HG03457 (cell line): ENCODE measurements around the gene FBXO42.

ENCODE experiments used
- ATAC-seq: cut with Tn5 transposase; IDR thresholded peaks from one replicate; pipeline ENCODE4 v1.9.1; 2021; ENCODE audit warnings: moderate number of reproducible peaks; ENCODE audit not compliant: unreplicated experiment

Gene FBXO42

GRCh38 chr1:16206547-16207317 is 145.5 kb downstream of the FBXO42 start:
- peak; percentile 44 for ATAC-seq

GRCh38 chr1:16205891-16206546 is 146.3 kb downstream of the FBXO42 start:
- no peak for ATAC-seq

GRCh38 chr1:16205334-16205671 is 147.0 kb downstream of the FBXO42 start:
- ATAC-seq: no peak

- ATAC-seq: no peak
Measured at GRCh38 chr1:16204634-16205333, 147.5 kb downstream of the FBXO42 start.

DNA sequence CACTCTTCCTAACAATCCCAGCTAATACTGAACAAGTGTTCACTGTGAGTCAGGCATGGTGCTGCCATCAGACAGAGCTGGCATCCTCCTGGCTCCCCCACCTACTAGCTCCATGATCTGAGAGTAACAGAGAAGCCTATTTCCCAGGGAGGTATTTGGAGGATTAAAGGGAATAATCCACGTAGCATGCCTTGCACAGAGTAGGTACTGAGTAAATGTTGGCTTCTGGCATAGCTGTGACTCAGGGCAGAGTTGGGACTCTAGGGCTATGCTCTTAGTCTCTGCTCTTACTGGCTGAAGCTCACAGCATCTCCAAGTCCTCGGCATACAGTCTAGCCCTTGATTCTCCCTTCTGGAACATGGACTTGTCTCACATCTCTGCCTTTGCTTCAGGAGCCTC is 148.1 kb downstream of the FBXO42 start:
- ATAC-seq: no peak

GRCh38 chr1:16203550-16203949 is 148.7 kb downstream of the FBXO42 start:
- no peak for ATAC-seq

GRCh38 chr1:16202281-16203210 is 149.7 kb downstream of the FBXO42 start:
- no peak for ATAC-seq

DNA sequence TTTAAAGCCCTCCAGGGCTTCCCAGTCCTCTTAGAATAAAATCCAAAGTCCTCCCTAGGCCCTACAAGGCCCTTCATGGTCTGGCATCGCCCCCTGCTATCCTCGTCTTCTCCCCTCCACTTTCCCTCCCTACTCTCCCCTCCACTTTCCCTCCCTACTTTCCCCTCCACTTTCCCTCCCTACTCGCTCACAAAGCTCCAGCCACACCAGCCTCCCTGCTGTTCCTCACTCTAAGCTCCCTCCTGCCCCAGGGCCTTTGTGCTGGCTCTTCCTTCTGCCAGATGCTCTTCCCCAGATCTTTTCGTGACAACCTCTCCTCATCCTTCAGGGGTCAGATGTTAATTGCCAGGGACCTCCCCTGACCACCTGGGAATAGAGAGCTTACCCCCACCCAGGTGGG is 152.6 kb downstream of the FBXO42 start:
- no peak for ATAC-seq

DNA sequence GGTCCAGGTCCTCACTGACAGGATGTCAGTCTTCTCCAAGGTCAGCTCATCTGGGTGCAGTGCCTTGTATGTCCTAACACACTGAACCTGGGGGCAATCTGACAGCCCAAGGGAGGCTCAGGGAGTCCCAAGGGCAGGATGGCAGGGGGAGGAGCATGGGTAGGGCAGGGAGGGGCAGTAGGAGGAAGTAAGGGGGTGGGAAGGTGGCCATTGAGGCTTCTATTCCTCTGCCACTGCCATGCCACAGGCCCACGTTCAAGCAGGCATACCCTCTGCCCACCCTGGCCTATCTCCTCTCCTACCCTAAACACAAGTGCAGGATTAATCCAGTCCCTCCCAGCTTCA is 153.2 kb downstream of the FBXO42 start:
- ATAC-seq: no peak

DNA sequence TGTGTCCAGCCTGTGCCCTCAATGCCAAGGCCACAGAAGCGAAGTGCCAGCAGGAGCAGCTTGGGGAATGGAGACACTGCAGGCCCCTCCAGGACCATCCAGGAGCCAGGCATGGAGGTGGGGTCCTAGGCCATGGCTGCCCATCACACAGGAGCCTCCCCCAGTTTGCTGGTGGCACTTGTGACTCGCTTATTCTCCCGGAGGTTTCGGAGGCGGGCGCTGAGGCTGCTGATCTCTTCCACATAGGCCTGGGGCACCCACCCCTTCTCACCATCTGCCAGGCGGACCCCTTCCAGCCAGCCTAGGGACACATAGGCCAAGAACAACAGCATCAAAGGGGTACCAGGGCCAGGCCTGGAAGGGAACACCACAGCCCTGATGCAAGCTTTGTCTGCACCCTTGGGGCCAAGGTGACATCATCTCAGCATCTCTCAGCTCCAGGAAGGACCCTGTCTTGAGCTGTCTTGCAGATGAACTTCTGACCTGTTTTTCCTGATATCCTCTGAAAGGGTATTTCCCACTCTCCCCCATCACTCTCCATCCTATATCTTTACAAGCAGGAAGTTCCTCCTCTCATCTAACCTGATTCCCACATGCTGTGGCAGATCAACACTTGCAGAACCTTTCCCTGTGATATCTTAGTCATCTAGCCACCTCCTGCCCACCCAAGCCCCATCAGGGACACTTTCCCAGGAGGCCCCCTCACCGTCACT is 153.7 kb downstream of the FBXO42 start:
- no peak for ATAC-seq

DNA sequence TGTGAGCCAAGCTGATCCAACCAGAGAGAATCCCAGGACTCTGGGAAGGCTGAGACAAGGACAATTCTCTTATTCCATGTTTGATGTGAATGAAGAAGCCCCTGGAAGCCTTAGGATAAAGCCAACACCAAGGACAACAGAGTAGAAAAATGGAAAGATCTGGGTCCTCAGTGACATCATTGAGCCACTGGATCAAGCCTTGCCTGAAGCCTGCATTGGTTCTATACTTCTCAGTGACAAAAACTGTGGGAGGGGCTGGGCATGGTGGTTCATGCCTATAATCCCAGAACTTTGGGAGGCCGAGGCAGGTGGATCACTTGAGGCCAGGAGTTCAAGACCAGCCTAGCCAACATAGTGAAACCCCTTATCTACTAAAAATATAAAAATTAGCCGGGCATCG is 155.4 kb downstream of the FBXO42 start:
- no peak for ATAC-seq
